Measurements from ENCODE around the gene WNT16.

DNA sequence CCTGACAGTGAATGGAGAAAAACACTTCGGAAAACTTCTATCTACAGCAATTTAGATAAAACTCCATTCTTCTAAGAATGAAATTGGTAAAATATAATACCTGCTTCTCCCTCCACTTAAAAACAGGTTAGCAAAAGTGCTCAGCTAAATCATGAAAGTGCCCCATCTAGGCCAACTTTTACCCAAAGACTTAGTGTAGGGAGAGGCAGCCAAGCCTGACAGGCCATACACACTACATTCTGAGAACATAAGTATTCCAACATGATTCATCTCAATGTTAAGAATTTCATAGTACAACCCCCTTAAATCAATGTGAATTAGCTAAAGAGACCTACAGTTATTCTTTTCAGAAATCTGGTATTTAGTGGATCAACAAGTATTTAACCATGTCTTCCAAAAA is 60.1 kb downstream of the WNT16 start:
- TF ChIP-seq RARB (CRISPR knock-in tag; IDR thresholded peaks at IDR 0.05), result no peak
- no peak for TF ChIP-seq OSR1 (CRISPR knock-in tag; IDR thresholded peaks at IDR 0.05)
- TF ChIP-seq, protein P1, sequence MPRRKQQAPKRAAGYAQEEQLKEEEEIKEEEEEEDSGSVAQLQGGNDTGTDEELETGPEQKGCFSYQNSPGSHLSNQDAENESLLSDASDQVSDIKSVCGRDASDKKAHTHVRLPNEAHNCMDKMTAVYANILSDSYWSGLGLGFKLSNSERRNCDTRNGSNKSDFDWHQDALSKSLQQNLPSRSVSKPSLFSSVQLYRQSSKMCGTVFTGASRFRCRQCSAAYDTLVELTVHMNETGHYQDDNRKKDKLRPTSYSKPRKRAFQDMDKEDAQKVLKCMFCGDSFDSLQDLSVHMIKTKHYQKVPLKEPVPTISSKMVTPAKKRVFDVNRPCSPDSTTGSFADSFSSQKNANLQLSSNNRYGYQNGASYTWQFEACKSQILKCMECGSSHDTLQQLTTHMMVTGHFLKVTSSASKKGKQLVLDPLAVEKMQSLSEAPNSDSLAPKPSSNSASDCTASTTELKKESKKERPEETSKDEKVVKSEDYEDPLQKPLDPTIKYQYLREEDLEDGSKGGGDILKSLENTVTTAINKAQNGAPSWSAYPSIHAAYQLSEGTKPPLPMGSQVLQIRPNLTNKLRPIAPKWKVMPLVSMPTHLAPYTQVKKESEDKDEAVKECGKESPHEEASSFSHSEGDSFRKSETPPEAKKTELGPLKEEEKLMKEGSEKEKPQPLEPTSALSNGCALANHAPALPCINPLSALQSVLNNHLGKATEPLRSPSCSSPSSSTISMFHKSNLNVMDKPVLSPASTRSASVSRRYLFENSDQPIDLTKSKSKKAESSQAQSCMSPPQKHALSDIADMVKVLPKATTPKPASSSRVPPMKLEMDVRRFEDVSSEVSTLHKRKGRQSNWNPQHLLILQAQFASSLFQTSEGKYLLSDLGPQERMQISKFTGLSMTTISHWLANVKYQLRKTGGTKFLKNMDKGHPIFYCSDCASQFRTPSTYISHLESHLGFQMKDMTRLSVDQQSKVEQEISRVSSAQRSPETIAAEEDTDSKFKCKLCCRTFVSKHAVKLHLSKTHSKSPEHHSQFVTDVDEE (CRISPR knock-in tag; IDR thresholded peaks at IDR 0.05), result no peak
